KMS-11 (cell line): ENCODE data around the gene TOLLIP.
"Not testable (repeated sequence)": the region's sequence is repeated elsewhere in the genome, so short reads cannot be mapped to it uniquely, and the experiment has no call there.

Experiments used
- H2AFZ ChIP-seq: fragments of 200-600 bp; sonication (generic); 2 replicates; pipeline ENCODE4 v1.6.1; 2016; ENCODE audit warnings: antibody characterized with exemption, mixed run types, low read depth
- H3K27ac ChIP-seq: fragments of 200-600 bp; sonication (generic); 2 replicates; pipeline ENCODE4 v1.6.1; 2016; ENCODE audit warnings: mild to moderate bottlenecking, mixed run types
- H3K27me3 ChIP-seq: fragments of 200-600 bp; sonication (generic); 2 replicates; pipeline ENCODE4 v1.6.1; 2017; ENCODE audit warnings: mild to moderate bottlenecking, low read depth, mixed run types, moderate library complexity; ENCODE audit not compliant: insufficient read depth
- H3K36me3 ChIP-seq: fragments of 200-600 bp; sonication (generic); 2 replicates; pipeline ENCODE4 v1.6.1; 2017; ENCODE audit warnings: mild to moderate bottlenecking, mixed run types; ENCODE audit not compliant: insufficient read depth
- H3K4me1 ChIP-seq: fragments of 200-600 bp; sonication (generic); 2 replicates; pipeline ENCODE4 v1.6.1; 2016; ENCODE audit warnings: mild to moderate bottlenecking, low read depth, mixed run types; ENCODE audit not compliant: poor library complexity, severe bottlenecking
- H3K4me2 ChIP-seq: fragments of 200-600 bp; sonication (generic); 2 replicates; pipeline ENCODE4 v1.7.0; 2016; ENCODE audit warnings: mild to moderate bottlenecking, mixed run types
- H3K4me3 ChIP-seq: fragments of 200-600 bp; sonication (generic); IDR thresholded peaks from 2 replicates; pipeline ENCODE4 v1.6.1; 2017; ENCODE audit warnings: low read depth, low read length, mixed read lengths; ENCODE audit not compliant: insufficient read depth
- H3K79me2 ChIP-seq: fragments of 200-600 bp; sonication (generic); 2 replicates; pipeline ENCODE4 v1.6.1; 2016; ENCODE audit warnings: low read depth, mixed run types; ENCODE audit not compliant: insufficient read depth
- H3K9ac ChIP-seq: fragments of 200-600 bp; sonication (generic); 2 replicates; pipeline ENCODE4 v1.6.1; 2016; ENCODE audit warnings: mild to moderate bottlenecking, mixed run types
- H4K20me1 ChIP-seq: fragments of 200-600 bp; sonication (generic); 2 replicates; pipeline ENCODE4 v1.6.1; 2016; ENCODE audit warnings: mild to moderate bottlenecking, mixed run types; ENCODE audit not compliant: insufficient read depth
- CTCF ChIP-seq: fragments of 200-600 bp; sonication (generic); conservative IDR thresholded peaks from 2 replicates; pipeline ENCODE4 v1.6.1; 2017; ENCODE audit warnings: low read depth, mild to moderate bottlenecking, antibody characterized with exemption, low read length, moderate library complexity, mixed read lengths

Gene TOLLIP

GRCh38 chr11:1246301-1246700 lies 63.1 kb downstream of the TOLLIP start:
- not testable (repeated sequence) for H3K9ac ChIP-seq, H3K4me3 ChIP-seq, H3K79me2 ChIP-seq, H3K4me1 ChIP-seq, H3K36me3 ChIP-seq, H2AFZ ChIP-seq, H3K27ac ChIP-seq, H3K4me2 ChIP-seq, H3K27me3 ChIP-seq, H4K20me1 ChIP-seq

GRCh38 chr11:1245717-1246116 lies 63.7 kb downstream of the TOLLIP start:
- not testable (repeated sequence) for H3K9ac ChIP-seq, H3K4me1 ChIP-seq, H3K79me2 ChIP-seq, H2AFZ ChIP-seq, H3K27ac ChIP-seq, H4K20me1 ChIP-seq, H3K4me2 ChIP-seq, H3K27me3 ChIP-seq, H3K36me3 ChIP-seq, H3K4me3 ChIP-seq

- H3K4me2 ChIP-seq, H3K4me3 ChIP-seq, H3K9ac ChIP-seq, H3K27me3 ChIP-seq, H3K79me2 ChIP-seq, H3K4me1 ChIP-seq, H4K20me1 ChIP-seq, H2AFZ ChIP-seq, H3K27ac ChIP-seq, H3K36me3 ChIP-seq: not testable (repeated sequence)
Measured at GRCh38 chr11:1244557-1244956, 64.9 kb downstream of the TOLLIP start.

GRCh38 chr11:1243521-1243920 lies 65.9 kb downstream of the TOLLIP start:
- H3K9ac ChIP-seq = not testable (repeated sequence)

GRCh38 chr11:1242751-1243150 lies 66.7 kb downstream of the TOLLIP start:
- H3K9ac ChIP-seq, H3K79me2 ChIP-seq, H2AFZ ChIP-seq, H3K4me2 ChIP-seq, H3K36me3 ChIP-seq, H3K4me1 ChIP-seq, H3K4me3 ChIP-seq, H4K20me1 ChIP-seq, H3K27ac ChIP-seq: not testable (repeated sequence)
- H3K27me3 ChIP-seq = peaks cover 17% of the 10 kb centered on the region; the same call in 1 of the 2 replicates

More at GRCh38 chr11:1243521-1243920, 65.9 kb downstream of the TOLLIP start:
- not testable (repeated sequence) for H3K4me2 ChIP-seq, H3K27ac ChIP-seq, H3K4me3 ChIP-seq, H3K79me2 ChIP-seq, H3K27me3 ChIP-seq, H2AFZ ChIP-seq, H3K4me1 ChIP-seq, H3K36me3 ChIP-seq, H4K20me1 ChIP-seq

GRCh38 chr11:1242289-1242688 lies 67.1 kb downstream of the TOLLIP start:
- peaks cover 18% of the 10 kb centered on the region; the same call in 1 of the 2 replicates for H3K27me3 ChIP-seq
- TF ChIP-seq CTCF = no peak

GRCh38 chr11:1241706-1242105 lies 67.7 kb downstream of the TOLLIP start:
- Histone ChIP-seq H3K27me3 (peaks cover 20% of the 10 kb centered on the region; the same call in 1 of the 2 replicates), H3K36me3 (no peaks in the 10 kb centered on the region), H3K27ac (no peak overlapping the region), H3K9ac (no peak overlapping the region), H3K4me1 (no peaks in the 10 kb centered on the region), H3K4me2 (no peak overlapping the region), H3K4me3 (no peak overlapping the region), H2AFZ (no peak overlapping the region), H3K79me2 (no peaks in the 10 kb centered on the region), H4K20me1 (no peaks in the 10 kb centered on the region)
- TF ChIP-seq CTCF = no peak

More at GRCh38 chr11:1242289-1242688, 67.1 kb downstream of the TOLLIP start:
- no peaks in the 10 kb centered on the region for H3K36me3 ChIP-seq
- H3K79me2 ChIP-seq = no peaks in the 10 kb centered on the region
- no peak overlapping the region for H3K9ac ChIP-seq
- H3K4me1 ChIP-seq = no peaks in the 10 kb centered on the region
- no peak overlapping the region for H3K27ac ChIP-seq
- no peak overlapping the region for H3K4me2 ChIP-seq
- no peaks in the 10 kb centered on the region for H4K20me1 ChIP-seq
- no peak overlapping the region for H3K4me3 ChIP-seq
- no peak overlapping the region for H2AFZ ChIP-seq
